Measurements from ENCODE around the gene GREB1. TPM values are rescaled to one million over a fixed set of nuclear protein-coding genes. Genes with fewer than 3 reads are reported as not detected.

GREB1 gene
- total RNA-seq, 4 donors from 2014 or later: 3.4 to 8.4 (median 4.7) TPM

GRCh38 chr2:11573418-11574175 is 39.8 kb downstream of the GREB1 start:
- TF ChIP-seq, protein P1, sequence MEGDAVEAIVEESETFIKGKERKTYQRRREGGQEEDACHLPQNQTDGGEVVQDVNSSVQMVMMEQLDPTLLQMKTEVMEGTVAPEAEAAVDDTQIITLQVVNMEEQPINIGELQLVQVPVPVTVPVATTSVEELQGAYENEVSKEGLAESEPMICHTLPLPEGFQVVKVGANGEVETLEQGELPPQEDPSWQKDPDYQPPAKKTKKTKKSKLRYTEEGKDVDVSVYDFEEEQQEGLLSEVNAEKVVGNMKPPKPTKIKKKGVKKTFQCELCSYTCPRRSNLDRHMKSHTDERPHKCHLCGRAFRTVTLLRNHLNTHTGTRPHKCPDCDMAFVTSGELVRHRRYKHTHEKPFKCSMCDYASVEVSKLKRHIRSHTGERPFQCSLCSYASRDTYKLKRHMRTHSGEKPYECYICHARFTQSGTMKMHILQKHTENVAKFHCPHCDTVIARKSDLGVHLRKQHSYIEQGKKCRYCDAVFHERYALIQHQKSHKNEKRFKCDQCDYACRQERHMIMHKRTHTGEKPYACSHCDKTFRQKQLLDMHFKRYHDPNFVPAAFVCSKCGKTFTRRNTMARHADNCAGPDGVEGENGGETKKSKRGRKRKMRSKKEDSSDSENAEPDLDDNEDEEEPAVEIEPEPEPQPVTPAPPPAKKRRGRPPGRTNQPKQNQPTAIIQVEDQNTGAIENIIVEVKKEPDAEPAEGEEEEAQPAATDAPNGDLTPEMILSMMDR (IDR thresholded peaks at IDR 0.05; ENCODE audit: low read depth): no peak

DNA sequence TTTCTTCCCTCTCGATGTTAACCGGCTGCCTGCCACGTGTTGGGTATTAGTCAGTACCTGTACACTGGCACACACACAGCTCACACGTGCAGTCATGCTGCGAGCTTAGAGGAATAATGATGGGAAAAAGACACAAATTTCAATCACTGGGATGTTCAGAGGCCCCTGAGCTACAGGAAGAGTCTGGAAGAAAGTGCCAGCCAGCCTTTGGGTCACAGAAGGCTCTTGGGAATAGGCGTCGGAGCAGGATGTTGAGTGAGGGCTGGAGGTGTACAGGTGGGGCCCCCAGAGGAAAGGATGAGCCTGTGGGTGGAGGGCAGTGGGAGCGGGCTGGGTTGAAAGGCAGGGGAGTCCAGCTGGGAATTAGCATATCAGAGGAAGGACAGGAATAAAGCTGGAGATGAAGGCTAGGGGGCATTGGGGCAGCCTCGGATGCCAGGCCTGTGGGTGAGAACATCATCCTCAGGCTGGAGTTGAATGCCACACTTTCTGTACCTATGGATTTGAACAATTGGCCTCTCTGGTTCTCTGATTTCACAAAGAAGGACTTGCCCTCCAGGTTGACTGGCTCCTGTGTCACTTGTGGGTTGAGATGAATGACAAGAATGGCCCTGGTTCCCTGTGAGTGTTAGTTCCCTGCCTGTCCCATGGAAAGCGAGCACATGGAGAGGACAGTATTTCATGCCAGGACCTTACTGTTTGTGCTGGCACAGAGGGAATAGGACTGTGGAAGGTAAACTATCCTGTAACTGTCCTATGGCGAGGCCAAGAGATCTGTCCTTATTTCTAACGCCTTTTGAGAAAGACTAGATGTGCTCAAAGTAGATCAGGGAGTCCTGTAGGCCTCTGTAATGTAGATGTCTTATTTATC is 40.6 kb downstream of the GREB1 start:
- TF ChIP-seq, protein P1 (IDR thresholded peaks at IDR 0.05; ENCODE audit: low read depth): no peak

DNA sequence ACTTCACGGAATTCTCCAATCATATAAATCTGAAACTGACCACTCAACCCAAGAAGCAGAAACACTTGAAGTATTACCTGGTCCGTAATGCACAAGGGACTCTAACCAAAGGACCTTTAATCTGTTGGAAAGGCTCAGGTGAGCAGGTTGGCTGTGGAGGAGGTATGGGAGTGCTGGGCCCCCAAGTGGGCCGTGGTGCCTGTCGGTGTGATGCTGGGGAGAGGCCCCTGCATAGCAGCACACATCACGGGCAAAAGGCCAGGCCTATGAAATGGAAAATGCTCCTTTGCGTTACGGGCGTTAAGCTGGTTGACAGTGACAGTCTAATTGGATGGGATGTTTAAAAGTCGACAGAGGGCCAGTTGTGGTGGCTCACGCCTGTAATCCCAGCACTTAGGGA is 42.6 kb downstream of the GREB1 start:
- TF ChIP-seq, protein P1 (IDR thresholded peaks at IDR 0.05; ENCODE audit: low read depth): no peak

DNA sequence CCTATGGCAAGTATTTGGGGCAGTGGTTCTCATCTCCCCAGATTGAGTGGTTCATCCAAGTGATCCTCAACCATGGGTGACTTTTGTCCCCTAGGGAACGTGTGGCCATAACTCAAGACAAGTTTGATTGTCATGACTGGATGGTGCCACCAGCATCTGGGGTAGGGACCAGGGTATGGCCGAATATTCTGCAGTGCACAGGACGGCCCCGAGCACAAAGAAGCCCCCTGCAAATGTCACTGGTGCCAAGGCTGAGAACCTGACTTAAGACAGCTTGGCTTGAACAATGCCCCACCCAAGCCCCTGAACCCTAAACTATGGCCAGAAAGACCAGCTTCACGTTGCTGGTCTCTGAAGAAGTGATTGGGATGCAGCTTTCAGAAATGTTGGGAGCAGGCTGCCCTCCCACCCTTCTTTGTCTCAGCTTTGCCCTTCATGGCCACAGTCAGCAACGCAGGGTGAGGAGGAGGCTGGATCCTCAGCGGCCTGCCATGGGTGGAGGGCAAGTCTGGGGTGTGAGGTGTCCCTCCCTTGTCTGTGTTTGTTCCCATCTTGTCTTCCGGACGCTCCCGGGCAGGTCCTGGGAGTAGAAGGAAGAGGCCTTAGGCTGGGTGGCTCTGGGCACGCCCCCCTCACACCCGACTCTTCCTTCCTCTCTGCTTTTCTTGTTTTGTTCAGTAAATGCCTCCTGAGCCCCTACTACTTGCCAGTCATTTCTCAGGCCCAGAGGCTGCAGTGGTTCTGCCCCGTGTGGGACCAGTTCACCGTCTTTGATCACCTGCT is 43.4 kb downstream of the GREB1 start:
- TF ChIP-seq, protein P1 (IDR thresholded peaks at IDR 0.05; ENCODE audit: low read depth): no peak

DNA sequence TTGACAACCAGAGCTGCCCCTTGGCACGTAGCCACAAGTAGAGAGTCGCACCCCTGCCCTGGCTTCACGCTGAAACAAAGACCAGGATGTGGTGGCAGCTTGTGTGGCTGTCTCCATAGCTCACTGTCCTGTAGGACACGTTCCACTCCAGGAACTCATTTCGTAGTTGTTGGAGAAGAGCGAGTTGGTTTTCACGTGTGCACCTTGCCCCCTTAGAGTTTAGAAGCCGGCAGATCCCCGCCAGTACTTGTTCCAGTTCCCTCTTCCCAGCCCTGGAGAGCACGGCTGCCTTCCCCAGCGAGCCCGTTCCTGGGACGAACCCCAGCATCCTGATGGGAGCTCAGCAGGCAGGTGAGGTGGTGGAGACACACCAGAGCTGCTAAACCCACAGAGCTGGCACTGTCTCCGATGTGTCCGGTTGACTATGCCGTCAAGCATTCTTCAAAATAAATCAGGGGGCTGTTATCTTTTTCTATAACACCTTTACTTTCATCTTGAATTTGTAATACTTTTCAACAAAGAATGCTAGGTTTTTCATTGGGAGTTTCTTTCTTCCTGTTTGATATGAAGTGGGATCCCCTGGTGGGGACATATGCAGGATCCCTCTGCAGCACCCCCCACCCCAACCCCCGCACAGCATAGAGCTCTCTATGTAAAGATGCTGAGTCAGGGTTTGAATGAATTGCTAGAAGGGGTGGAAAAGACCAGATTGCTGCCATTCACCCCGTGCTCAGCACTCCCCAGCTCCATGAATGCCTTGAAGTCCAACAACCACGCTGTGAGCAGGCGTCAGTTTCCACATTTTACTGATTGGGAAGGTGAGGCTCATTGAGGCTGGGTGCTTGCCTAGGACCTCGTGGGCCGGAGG is 44.5 kb downstream of the GREB1 start:
- TF ChIP-seq, protein P1 (IDR thresholded peaks at IDR 0.05; ENCODE audit: low read depth): no peak

- TF ChIP-seq, protein P1 (IDR thresholded peaks at IDR 0.05; ENCODE audit: low read depth): no peak
Observed at GRCh38 chr2:11578986-11579774, 45.3 kb downstream of the GREB1 start.
